Pulmonary artery endothelial cell (primary cell): ENCODE results near the gene HTR6. TPM values are rescaled to one million over a fixed set of nuclear protein-coding genes. Genes with fewer than 3 reads are reported as not detected.
A peak's percentile ranks its signal among the peaks of the same experiment; 100 is the strongest.

ENCODE experiments used
- DNase-seq: peaks from one replicate; pipeline ENCODE4 v3.0.0-alpha.2; 2011; ENCODE audit warnings: low read depth, low spot score
- total RNA-seq: library from RNA; depleted of rRNA; stranded (reverse); fragments of >200 nt; gene quantifications from 2 replicates; pipeline ENCODE4 v1.2.3, GENCODE V29; 2014

Gene HTR6
- total RNA-seq, 1 donor from 2014 or later, result not detected

- DNase-seq, result no peak
Observed at GRCh38 chr1:19687414-19687813, 22.7 kb downstream of the HTR6 start.

- DNase-seq, result no peak
Observed at GRCh38 chr1:19688041-19688842, 23.6 kb downstream of the HTR6 start.

- DNase-seq, result no peak
Observed at GRCh38 chr1:19689085-19689757, 24.5 kb downstream of the HTR6 start.

GRCh38 chr1:19689856-19690255, 25.2 kb downstream of the HTR6 start:
- no peak for DNase-seq

GRCh38 chr1:19690342-19690741, 25.7 kb downstream of the HTR6 start:
- no peak for DNase-seq

GRCh38 chr1:19694298-19694697, 29.6 kb downstream of the HTR6 start:
- no peak for DNase-seq

- DNase-seq, result no peak
Observed at GRCh38 chr1:19695772-19696171, 31.1 kb downstream of the HTR6 start.

GRCh38 chr1:19696820-19697219, 32.1 kb downstream of the HTR6 start:
- no peak for DNase-seq

- DNase-seq, result no peak
Observed at GRCh38 chr1:19698181-19698580, 33.5 kb downstream of the HTR6 start.

GRCh38 chr1:19700079-19700777, 35.6 kb downstream of the HTR6 start:
- DNase-seq, result no peak

- DNase-seq, result no peak
Observed at GRCh38 chr1:19703280-19703679, 38.6 kb downstream of the HTR6 start.

GRCh38 chr1:19704247-19705113, 39.8 kb downstream of the HTR6 start:
- peak; percentile 24 for DNase-seq

- DNase-seq, result no peak
Observed at GRCh38 chr1:19705464-19705863, 40.8 kb downstream of the HTR6 start.

GRCh38 chr1:19706136-19706535, 41.5 kb downstream of the HTR6 start:
- DNase-seq, result no peak

- no peak for DNase-seq
Observed at GRCh38 chr1:19708567-19709110, 44.0 kb downstream of the HTR6 start.

- DNase-seq, result no peak
Observed at GRCh38 chr1:19709260-19709793, 44.7 kb downstream of the HTR6 start.

- no peak for DNase-seq
Observed at GRCh38 chr1:19710825-19711611, 46.3 kb downstream of the HTR6 start.

- no peak for DNase-seq
Observed at GRCh38 chr1:19712928-19713327, 48.3 kb downstream of the HTR6 start.

- DNase-seq, result peak; percentile 87
Observed at GRCh38 chr1:19715334-19716203, 50.9 kb downstream of the HTR6 start.
